Suprapubic skin (tissue), 4 donors: ENCODE data around the gene NLRP13. TPM values are rescaled to one million over a fixed set of nuclear protein-coding genes. Genes with fewer than 3 reads are reported as not detected.

Source experiments
- DNase-seq, 2 donors: peaks; one replicate each; pipeline ENCODE4 v3.0.0-alpha.2; 2019; ENCODE audit warnings: low spot score in 2 of 2
- H3K27ac ChIP-seq: fragments of 200-600 bp; sonication (generic); one replicate; pipeline ENCODE4 v1.5.1; 2019
- H3K27me3 ChIP-seq: fragments of 200-600 bp; sonication (generic); one replicate; pipeline ENCODE4 v1.5.1; 2019
- H3K36me3 ChIP-seq: fragments of 200-600 bp; sonication (generic); one replicate; pipeline ENCODE4 v1.5.1; 2019
- H3K4me1 ChIP-seq: fragments of 200-600 bp; sonication (generic); one replicate; pipeline ENCODE4 v1.5.1; 2019
- H3K4me3 ChIP-seq: fragments of 200-600 bp; sonication (generic); one replicate; pipeline ENCODE4 v1.5.1; 2019; ENCODE audit warnings: mild to moderate bottlenecking
- H3K9me3 ChIP-seq: fragments of 200-600 bp; sonication (generic); one replicate; pipeline ENCODE4 v1.5.1; 2019
- EP300 ChIP-seq: sonication (generic); formaldehyde crosslinking; IDR thresholded peaks from one replicate; pipeline ENCODE4 v1.6.1; 2017; ENCODE audit warnings: antibody characterized with exemption
- POLR2A ChIP-seq, 2 donors: fragments of 450-650 bp; IDR thresholded peaks; one replicate each; pipeline ENCODE4 v1.6.1; 2017; ENCODE audit warnings: antibody characterized with exemption in 2 of 2, mild to moderate bottlenecking in 2 of 2, moderate library complexity in 2 of 2
- POLR2AphosphoS5 ChIP-seq, 3 donors: sonication (generic); formaldehyde crosslinking; IDR thresholded peaks; one replicate each; pipeline ENCODE4 v1.6.1; 2017; ENCODE audit warnings: antibody characterized with exemption in 3 of 3
- WGBS: methylation state at CpG from one replicate; pipeline ENCODE4 v1.1.5; 2018; 5-methylcytosine and 5-hydroxymethylcytosine counted together
- total RNA-seq, 4 donors: library from RNA; depleted of rRNA; stranded (reverse); fragments of >200 nt; gene quantifications; one replicate each; pipeline ENCODE4 v1.1.0, GENCODE V29; 2016
- TF ChIP-seq, protein P1 (sequence below), 2 donors: fragments of 200-600 bp in 1 of 2; fragments of 450-650 bp in 1 of 2; sonication (generic) in 1 of 2; IDR thresholded peaks; one replicate each; pipeline ENCODE4 v1.5.1; 2016 to 2019; ENCODE audit warnings: antibody characterized with exemption in 2 of 2, mild to moderate bottlenecking in 1 of 2, moderate library complexity in 1 of 2

The NLRP13 gene
- total RNA-seq, 4 donors from 2014 or later = not detected

DNA sequence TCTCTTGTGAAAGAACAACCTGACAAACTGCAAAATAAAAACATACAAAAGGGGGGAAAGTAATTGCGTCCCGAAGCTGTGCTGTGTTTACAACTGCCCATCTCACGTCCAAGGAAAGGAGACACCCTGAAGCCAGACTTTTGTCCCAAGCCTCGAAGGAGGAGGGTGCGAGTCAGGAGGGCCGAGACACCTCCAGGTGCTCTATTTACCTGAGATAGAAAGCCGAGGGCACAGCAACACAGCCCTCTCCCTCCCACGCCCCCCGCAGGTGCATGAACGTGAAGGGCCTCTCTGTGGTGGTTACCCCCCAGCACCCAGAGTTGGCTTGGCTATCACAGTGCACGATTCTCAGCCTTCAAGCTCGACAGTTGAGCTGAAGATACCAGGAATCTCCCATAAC lies 33.2 kb downstream of the NLRP13 start:
- WGBS = 77% methylated on average over 12 of the region's 12 CpGs

DNA sequence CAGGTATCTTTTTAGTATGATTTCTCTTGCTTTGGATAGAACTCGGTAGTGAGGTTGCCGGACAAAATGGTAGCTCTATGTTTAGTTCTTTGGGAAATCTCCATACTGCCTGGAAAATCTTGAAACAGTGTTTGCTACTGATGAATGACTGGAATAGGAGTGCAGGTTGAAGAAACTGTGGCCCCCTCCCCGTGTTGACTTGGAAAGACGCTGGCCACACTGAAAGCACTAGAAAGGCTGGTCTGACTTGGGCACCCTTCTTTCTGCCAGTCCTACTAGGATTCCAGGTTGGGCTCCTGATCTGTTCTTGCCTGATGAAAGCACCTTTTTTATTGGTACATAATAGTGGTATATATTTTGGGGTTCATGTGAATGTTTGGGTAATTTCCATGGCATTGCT lies 49.5 kb downstream of the NLRP13 start:
- H3K36me3 ChIP-seq = no peaks in the 10 kb centered on the region
- peaks cover 9% of the 10 kb centered on the region for H3K9me3 ChIP-seq
- WGBS = 90% methylated on average over 4 of the region's 4 CpGs
- TF ChIP-seq POLR2AphosphoS5 (IDR thresholded peaks at IDR 0.05) (no peak), EP300 (no peak), POLR2A (IDR thresholded peaks at IDR 0.05) (no peak)
- TF ChIP-seq, protein P1, sequence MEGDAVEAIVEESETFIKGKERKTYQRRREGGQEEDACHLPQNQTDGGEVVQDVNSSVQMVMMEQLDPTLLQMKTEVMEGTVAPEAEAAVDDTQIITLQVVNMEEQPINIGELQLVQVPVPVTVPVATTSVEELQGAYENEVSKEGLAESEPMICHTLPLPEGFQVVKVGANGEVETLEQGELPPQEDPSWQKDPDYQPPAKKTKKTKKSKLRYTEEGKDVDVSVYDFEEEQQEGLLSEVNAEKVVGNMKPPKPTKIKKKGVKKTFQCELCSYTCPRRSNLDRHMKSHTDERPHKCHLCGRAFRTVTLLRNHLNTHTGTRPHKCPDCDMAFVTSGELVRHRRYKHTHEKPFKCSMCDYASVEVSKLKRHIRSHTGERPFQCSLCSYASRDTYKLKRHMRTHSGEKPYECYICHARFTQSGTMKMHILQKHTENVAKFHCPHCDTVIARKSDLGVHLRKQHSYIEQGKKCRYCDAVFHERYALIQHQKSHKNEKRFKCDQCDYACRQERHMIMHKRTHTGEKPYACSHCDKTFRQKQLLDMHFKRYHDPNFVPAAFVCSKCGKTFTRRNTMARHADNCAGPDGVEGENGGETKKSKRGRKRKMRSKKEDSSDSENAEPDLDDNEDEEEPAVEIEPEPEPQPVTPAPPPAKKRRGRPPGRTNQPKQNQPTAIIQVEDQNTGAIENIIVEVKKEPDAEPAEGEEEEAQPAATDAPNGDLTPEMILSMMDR (IDR thresholded peaks at IDR 0.05) = no peak
- no peak for DNase-seq
- no peaks in the 10 kb centered on the region for H3K27me3 ChIP-seq
- no peaks in the 10 kb centered on the region for H3K4me1 ChIP-seq
- no peak overlapping the region for H3K4me3 ChIP-seq
- H3K27ac ChIP-seq = no peak overlapping the region

More for the DNA sequence above, 33.2 kb downstream of the NLRP13 start:
- Histone ChIP-seq H3K27me3 (no peaks in the 10 kb centered on the region), H3K9me3 (no peaks in the 10 kb centered on the region), H3K4me3 (no peak overlapping the region), H3K36me3 (no peaks in the 10 kb centered on the region), H3K4me1 (no peaks in the 10 kb centered on the region), H3K27ac (no peak overlapping the region)
- no peak for DNase-seq
- TF ChIP-seq, protein P1 (IDR thresholded peaks at IDR 0.05) = no peak
- TF ChIP-seq POLR2AphosphoS5 (IDR thresholded peaks at IDR 0.05) = no peak
- no peak for TF ChIP-seq EP300
- TF ChIP-seq POLR2A (IDR thresholded peaks at IDR 0.05) = no peak

DNA sequence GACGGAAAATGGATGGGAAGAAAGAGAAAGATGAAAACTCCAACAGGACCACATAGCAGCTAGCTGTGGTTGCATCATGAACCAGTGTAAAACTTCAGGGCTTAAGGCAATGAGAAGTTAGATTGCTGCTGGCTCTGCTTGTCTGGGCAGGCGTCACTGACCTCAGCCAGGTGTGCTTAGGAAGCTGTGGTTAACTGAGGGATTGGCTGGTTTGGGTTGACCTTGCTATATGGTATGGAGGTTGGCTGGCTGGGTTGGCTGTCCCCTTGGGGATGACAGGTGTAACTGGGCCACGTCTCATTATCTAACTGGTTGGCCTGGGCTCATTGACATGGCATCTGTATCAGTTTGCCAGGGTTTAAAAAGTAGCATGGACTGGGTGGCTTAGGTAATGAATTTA lies 54.9 kb downstream of the NLRP13 start:
- no peaks in the 10 kb centered on the region for H3K36me3 ChIP-seq
- TF ChIP-seq POLR2A (IDR thresholded peaks at IDR 0.05) (no peak), EP300 (no peak), POLR2AphosphoS5 (IDR thresholded peaks at IDR 0.05) (no peak)
- TF ChIP-seq, protein P1 (IDR thresholded peaks at IDR 0.05) = no peak
- no peaks in the 10 kb centered on the region for H3K4me1 ChIP-seq
- H3K9me3 ChIP-seq = peaks cover 15% of the 10 kb centered on the region
- H3K27ac ChIP-seq = no peak overlapping the region
- no peak for DNase-seq
- 61% methylated on average over 3 of the region's 3 CpGs for WGBS
- no peaks in the 10 kb centered on the region for H3K27me3 ChIP-seq
- H3K4me3 ChIP-seq = no peak overlapping the region

DNA sequence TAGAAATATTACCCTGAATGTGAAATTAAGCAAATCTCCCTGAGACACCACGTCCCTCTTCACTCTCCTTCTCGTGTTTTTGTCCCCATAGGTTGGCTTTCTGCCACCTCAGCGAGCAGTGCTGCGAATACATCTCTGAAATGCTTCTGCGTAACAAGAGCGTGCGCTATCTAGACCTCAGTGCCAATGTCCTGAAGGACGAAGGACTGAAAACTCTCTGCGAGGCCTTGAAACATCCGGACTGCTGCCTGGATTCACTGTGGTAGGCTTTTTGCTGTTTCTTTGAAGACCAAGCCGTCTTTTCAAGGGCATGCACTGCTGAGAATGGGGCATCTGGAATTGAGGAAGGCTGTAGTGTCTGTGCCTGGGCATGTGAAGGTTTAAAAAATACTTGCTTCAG lies 61.4 kb downstream of the NLRP13 start:
- no peaks in the 10 kb centered on the region for H3K36me3 ChIP-seq
- TF ChIP-seq, protein P1 (IDR thresholded peaks at IDR 0.05) = no peak
- peaks cover 3% of the 10 kb centered on the region for H3K9me3 ChIP-seq
- WGBS = 92% methylated on average over 11 of the region's 11 CpGs
- no peak for DNase-seq
- H3K27ac ChIP-seq = no peak overlapping the region
- H3K4me3 ChIP-seq = no peak overlapping the region
- H3K27me3 ChIP-seq = no peaks in the 10 kb centered on the region
- no peaks in the 10 kb centered on the region for H3K4me1 ChIP-seq

DNA sequence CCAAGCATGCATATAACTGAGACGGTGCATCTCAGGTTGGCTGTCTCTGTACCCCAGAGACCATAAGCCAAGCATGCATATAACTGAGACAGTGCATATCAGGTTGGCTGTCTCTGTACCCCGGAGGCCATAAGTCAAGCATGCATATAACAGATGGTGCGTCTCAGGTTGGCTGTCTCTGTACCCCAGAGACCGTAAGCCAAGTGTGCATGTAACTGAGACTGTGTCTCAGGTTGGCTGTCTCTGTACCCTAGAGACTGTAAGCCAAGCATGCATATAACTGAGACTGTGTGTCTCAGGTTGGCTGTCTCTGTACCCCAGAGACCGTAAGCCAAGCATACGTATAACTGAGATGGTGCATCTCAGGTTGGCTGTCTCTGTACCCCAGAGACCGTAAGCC lies 65.0 kb downstream of the NLRP13 start:
- TF ChIP-seq POLR2A (IDR thresholded peaks at IDR 0.05) (no peak), POLR2AphosphoS5 (IDR thresholded peaks at IDR 0.05) (no peak), EP300 (no peak)
- TF ChIP-seq, protein P1 (IDR thresholded peaks at IDR 0.05) = no peak
- Histone ChIP-seq H3K4me1 (no peaks in the 10 kb centered on the region), H3K4me3 (no peak overlapping the region), H3K27me3 (no peaks in the 10 kb centered on the region), H3K27ac (no peak overlapping the region), H3K9me3 (peaks cover 3% of the 10 kb centered on the region), H3K36me3 (no peaks in the 10 kb centered on the region)
- DNase-seq = no peak
- WGBS = 80% methylated on average over 7 of the region's 7 CpGs
